ENCODE data around the gene DLEC1.

DLEC1 gene

GRCh38 chr3:38088126-38089078, 49.4 kb downstream of the DLEC1 start:
- no peaks in the 10 kb centered on the region for H3K27me3 ChIP-seq (ENCODE audit: insufficient read depth, low read length)

GRCh38 chr3:38089163-38089562, 50.2 kb downstream of the DLEC1 start:
- H3K9ac ChIP-seq (ENCODE audit: low read depth, low read length): no peak overlapping the region
- H3K4me3 ChIP-seq (ENCODE audit: low read length): no peak overlapping the region
- H3K27me3 ChIP-seq (ENCODE audit: insufficient read depth, low read length): no peaks in the 10 kb centered on the region
- H3K27ac ChIP-seq (ENCODE audit: low read depth, low read length): no peak overlapping the region
- peaks cover 3% of the 10 kb centered on the region for H3K9me3 ChIP-seq (ENCODE audit: insufficient read depth, low read depth, low read length)
- 92% methylated on average over 2 of the region's 2 CpGs for WGBS
- no peaks in the 10 kb centered on the region for H3K36me3 ChIP-seq (ENCODE audit: insufficient read depth, low read length)
- no peaks in the 10 kb centered on the region for H3K4me1 ChIP-seq (ENCODE audit: insufficient read depth, low read length)

More at GRCh38 chr3:38088126-38089078, 49.4 kb downstream of the DLEC1 start:
- Histone ChIP-seq H3K4me3 (ENCODE audit: low read length) (no peak overlapping the region), H3K4me1 (ENCODE audit: insufficient read depth, low read length) (no peaks in the 10 kb centered on the region), H3K9ac (ENCODE audit: low read depth, low read length) (no peak overlapping the region), H3K27ac (ENCODE audit: low read depth, low read length) (no peak overlapping the region), H3K9me3 (ENCODE audit: insufficient read depth, low read depth, low read length) (peaks cover 10% of the 10 kb centered on the region), H3K36me3 (ENCODE audit: insufficient read depth, low read length) (no peaks in the 10 kb centered on the region)
- 94% methylated on average over 10 of the region's 11 CpGs for WGBS

GRCh38 chr3:38090453-38090852, 51.4 kb downstream of the DLEC1 start:
- WGBS: 97% methylated on average over 2 of the region's 3 CpGs
- Histone ChIP-seq H3K27me3 (ENCODE audit: insufficient read depth, low read length) (no peaks in the 10 kb centered on the region), H3K9ac (ENCODE audit: low read depth, low read length) (no peak overlapping the region)

GRCh38 chr3:38094999-38095398, 56.0 kb downstream of the DLEC1 start:
- H3K27me3 ChIP-seq (ENCODE audit: insufficient read depth, low read length): no peaks in the 10 kb centered on the region

More at GRCh38 chr3:38090453-38090852, 51.4 kb downstream of the DLEC1 start:
- H3K9me3 ChIP-seq (ENCODE audit: insufficient read depth, low read depth, low read length): no peaks in the 10 kb centered on the region
- no peaks in the 10 kb centered on the region for H3K36me3 ChIP-seq (ENCODE audit: insufficient read depth, low read length)
- H3K4me1 ChIP-seq (ENCODE audit: insufficient read depth, low read length): no peaks in the 10 kb centered on the region
- H3K4me3 ChIP-seq (ENCODE audit: low read length): no peak overlapping the region
- no peak overlapping the region for H3K27ac ChIP-seq (ENCODE audit: low read depth, low read length)

GRCh38 chr3:38095669-38096483, 56.9 kb downstream of the DLEC1 start:
- 90% methylated on average over 6 of the region's 6 CpGs for WGBS
- no peak overlapping the region for H3K9ac ChIP-seq (ENCODE audit: low read depth, low read length)
- H3K27ac ChIP-seq (ENCODE audit: low read depth, low read length): no peak overlapping the region
- H3K27me3 ChIP-seq (ENCODE audit: insufficient read depth, low read length): no peaks in the 10 kb centered on the region
- H3K9me3 ChIP-seq (ENCODE audit: insufficient read depth, low read depth, low read length): no peaks in the 10 kb centered on the region
- no peaks in the 10 kb centered on the region for H3K36me3 ChIP-seq (ENCODE audit: insufficient read depth, low read length)
- peaks cover 6% of the 10 kb centered on the region for H3K4me1 ChIP-seq (ENCODE audit: insufficient read depth, low read length)
- no peak overlapping the region for H3K4me3 ChIP-seq (ENCODE audit: low read length)

More at GRCh38 chr3:38094999-38095398, 56.0 kb downstream of the DLEC1 start:
- Histone ChIP-seq H3K9me3 (ENCODE audit: insufficient read depth, low read depth, low read length) (no peaks in the 10 kb centered on the region), H3K36me3 (ENCODE audit: insufficient read depth, low read length) (no peaks in the 10 kb centered on the region), H3K4me1 (ENCODE audit: insufficient read depth, low read length) (peaks cover 3% of the 10 kb centered on the region), H3K4me3 (ENCODE audit: low read length) (no peak overlapping the region), H3K9ac (ENCODE audit: low read depth, low read length) (no peak overlapping the region), H3K27ac (ENCODE audit: low read depth, low read length) (no peak overlapping the region)
- 89% methylated on average over 3 of the region's 3 CpGs for WGBS

- 88% methylated on average over 19 of the region's 19 CpGs for WGBS
- Histone ChIP-seq H3K27ac (ENCODE audit: low read depth, low read length) (no peak overlapping the region), H3K36me3 (ENCODE audit: insufficient read depth, low read length) (no peaks in the 10 kb centered on the region), H3K9ac (ENCODE audit: low read depth, low read length) (no peak overlapping the region), H3K4me3 (ENCODE audit: low read length) (no peak overlapping the region), H3K27me3 (ENCODE audit: insufficient read depth, low read length) (no peaks in the 10 kb centered on the region), H3K4me1 (ENCODE audit: insufficient read depth, low read length) (peaks cover 14% of the 10 kb centered on the region), H3K9me3 (ENCODE audit: insufficient read depth, low read depth, low read length) (no peaks in the 10 kb centered on the region)
Observed at GRCh38 chr3:38097446-38098375, 58.7 kb downstream of the DLEC1 start.

- Histone ChIP-seq H3K9ac (ENCODE audit: low read depth, low read length) (no peak overlapping the region), H3K27ac (ENCODE audit: low read depth, low read length) (no peak overlapping the region), H3K4me3 (ENCODE audit: low read length) (no peak overlapping the region), H3K27me3 (ENCODE audit: insufficient read depth, low read length) (no peaks in the 10 kb centered on the region), H3K36me3 (ENCODE audit: insufficient read depth, low read length) (no peaks in the 10 kb centered on the region), H3K9me3 (ENCODE audit: insufficient read depth, low read depth, low read length) (no peaks in the 10 kb centered on the region), H3K4me1 (ENCODE audit: insufficient read depth, low read length) (peaks cover 14% of the 10 kb centered on the region)
- 92% methylated on average over 9 of the region's 9 CpGs for WGBS
Observed at GRCh38 chr3:38098376-38098723, 59.3 kb downstream of the DLEC1 start.

- no peak overlapping the region; the same call in 1 of the 2 replicates for H3K27ac ChIP-seq (ENCODE audit: low read depth, low read length)
Observed at GRCh38 chr3:38099518-38099917, 60.5 kb downstream of the DLEC1 start.

GRCh38 chr3:38100498-38100897, 61.5 kb downstream of the DLEC1 start:
- Histone ChIP-seq H3K9me3 (ENCODE audit: insufficient read depth, low read depth, low read length) (no peaks in the 10 kb centered on the region; the same call in 1 of the 2 replicates), H3K9ac (ENCODE audit: low read depth, low read length) (no peak overlapping the region), H3K36me3 (ENCODE audit: insufficient read depth, low read length) (no peaks in the 10 kb centered on the region), H3K27ac (ENCODE audit: low read depth, low read length) (no peak overlapping the region), H3K27me3 (ENCODE audit: insufficient read depth, low read length) (no peaks in the 10 kb centered on the region), H3K4me3 (ENCODE audit: low read length) (no peak overlapping the region), H3K4me1 (ENCODE audit: insufficient read depth, low read length) (peaks cover 14% of the 10 kb centered on the region)
- 95% methylated on average over 2 of the region's 3 CpGs for WGBS

More at GRCh38 chr3:38099518-38099917, 60.5 kb downstream of the DLEC1 start:
- H3K4me1 ChIP-seq (ENCODE audit: insufficient read depth, low read length): peaks cover 14% of the 10 kb centered on the region
- H3K9ac ChIP-seq (ENCODE audit: low read depth, low read length): no peak overlapping the region
- 0% methylated on average over 1 of the region's 5 CpGs for WGBS
- H3K9me3 ChIP-seq (ENCODE audit: insufficient read depth, low read depth, low read length): no peaks in the 10 kb centered on the region
- H3K36me3 ChIP-seq (ENCODE audit: insufficient read depth, low read length): no peaks in the 10 kb centered on the region
- H3K4me3 ChIP-seq (ENCODE audit: low read length): peak overlapping the region; percentile 6; the same call in 1 of the 2 replicates
- no peaks in the 10 kb centered on the region for H3K27me3 ChIP-seq (ENCODE audit: insufficient read depth, low read length)

GRCh38 chr3:38101811-38102443, 62.9 kb downstream of the DLEC1 start:
- Histone ChIP-seq H3K4me3 (ENCODE audit: low read length) (no peak overlapping the region), H3K9me3 (ENCODE audit: insufficient read depth, low read depth, low read length) (no peaks in the 10 kb centered on the region; the same call in 1 of the 2 replicates), H3K27me3 (ENCODE audit: insufficient read depth, low read length) (no peaks in the 10 kb centered on the region), H3K9ac (ENCODE audit: low read depth, low read length) (no peak overlapping the region), H3K27ac (ENCODE audit: low read depth, low read length) (no peak overlapping the region), H3K4me1 (ENCODE audit: insufficient read depth, low read length) (peaks cover 14% of the 10 kb centered on the region), H3K36me3 (ENCODE audit: insufficient read depth, low read length) (no peaks in the 10 kb centered on the region)
- 74% methylated on average over 6 of the region's 6 CpGs for WGBS

All from HUES64 (cell line).